Naive thymus-derived CD4-positive, alpha-beta T cell (primary cell): ENCODE measurements around the gene AJAP1. TPM values are rescaled to one million over a fixed set of nuclear protein-coding genes. Genes with fewer than 3 reads are reported as not detected.

ENCODE experiments used
- ATAC-seq: fragments of 150-1000 bp; cut with Tn5 transposase; 2 replicates; pipeline ENCODE4 v1.10.0; 2021; ENCODE audit warnings: mild to moderate bottlenecking, moderate library complexity
- CTCF ChIA-PET: fragments of 350-600 bp; sonication (Branson Sonifier 250); formaldehyde crosslinking; loops from one replicate; lab custom pipeline; 2021; ENCODE audit warnings: antibody characterized with exemption; lab: Charles Lee
- POLR2A ChIA-PET: fragments of 350-600 bp; sonication (Branson Sonifier 250); formaldehyde crosslinking; loops from one replicate; lab custom pipeline; 2021; ENCODE audit warnings: antibody characterized with exemption, inconsistent platforms; lab: Charles Lee
- DNase-seq, 9 donors: peaks; one replicate each; pipeline versions ENCODE4 v3.0.0 to v3.0.0-alpha.2; 2020 to 2022; ENCODE audit warnings: mixed read lengths in 1 of 9
- H3K27ac ChIP-seq: one replicate; pipeline ENCODE4 v1.7.0; 2013; ENCODE audit warnings: mild to moderate bottlenecking, low read depth, low read length, moderate library complexity
- H3K27me3 ChIP-seq, 2 donors: one replicate each; pipeline ENCODE4 v1.7.0; 2013; ENCODE audit warnings: low read length in 2 of 2, mild to moderate bottlenecking in 2 of 2, moderate library complexity in 2 of 2; ENCODE audit not compliant: control insufficient read depth in 2 of 2, insufficient read depth in 2 of 2
- H3K36me3 ChIP-seq, 3 experiments: 1 replicate in 2 of 3; 2 replicates in 1 of 3; pipeline ENCODE4 v1.7.0; 2013; ENCODE audit warnings: low read length in 3 of 3, mild to moderate bottlenecking in 3 of 3, moderate library complexity in 1 of 3; ENCODE audit not compliant: insufficient read depth in 3 of 3, control insufficient read depth in 2 of 3
- H3K4me1 ChIP-seq, 2 donors: one replicate each; pipeline ENCODE4 v1.7.0; 2013; ENCODE audit warnings: low read length in 2 of 2, mild to moderate bottlenecking in 2 of 2, moderate library complexity in 1 of 2; ENCODE audit not compliant: control insufficient read depth in 2 of 2, insufficient read depth in 2 of 2
- H3K4me3 ChIP-seq: 2 replicates; pipeline ENCODE4 v1.7.0; 2013; ENCODE audit warnings: mild to moderate bottlenecking, low read length
- H3K9me3 ChIP-seq, 3 experiments: 1 replicate in 2 of 3; 2 replicates in 1 of 3; pipeline ENCODE4 v1.7.0; 2013; ENCODE audit warnings: low read length in 3 of 3; ENCODE audit not compliant: control insufficient read depth in 2 of 3
- H3K27ac Mint-ChIP-seq, 9 donors: one replicate each; pipeline ENCODE4 v1.8.0; 2020 to 2022; ENCODE audit warnings: mixed read lengths in 9 of 9, mild to moderate bottlenecking in 8 of 9, moderate library complexity in 5 of 9, inconsistent platforms in 2 of 9
- H3K27me3 Mint-ChIP-seq, 5 donors: one replicate each; pipeline ENCODE4 v1.8.0; 2021 to 2022; ENCODE audit warnings: mixed read lengths in 5 of 5, mild to moderate bottlenecking in 1 of 5
- H3K36me3 Mint-ChIP-seq, 5 donors: one replicate each; pipeline ENCODE4 v1.8.0; 2020 to 2022; ENCODE audit warnings: mixed read lengths in 5 of 5, mild to moderate bottlenecking in 3 of 5, inconsistent platforms in 1 of 5
- H3K4me1 Mint-ChIP-seq, 7 donors: one replicate each; pipeline ENCODE4 v1.8.0; 2020 to 2022; ENCODE audit warnings: mixed read lengths in 7 of 7, mild to moderate bottlenecking in 3 of 7, inconsistent platforms in 1 of 7
- H3K4me3 Mint-ChIP-seq, 10 donors: one replicate each; pipeline ENCODE4 v1.8.0; 2020 to 2022; ENCODE audit warnings: mild to moderate bottlenecking in 10 of 10, mixed read lengths in 10 of 10, moderate library complexity in 6 of 10, inconsistent platforms in 2 of 10
- H3K9me3 Mint-ChIP-seq, 11 donors: one replicate each; pipeline ENCODE4 v1.8.0; 2020 to 2022; ENCODE audit warnings: mixed read lengths in 11 of 11, mild to moderate bottlenecking in 4 of 11, inconsistent platforms in 1 of 11, moderate library complexity in 1 of 11
- intact Hi-C, 2 donors: fragments of 100-400 bp; cut with micrococcal nuclease; formaldehyde crosslinking; loops; one replicate each; pipeline ENCODE4 v1.15.1; 2023
- polyA plus RNA-seq, 2 donors: library from polyadenylated mRNA; unstranded; fragments of 300-500 nt; fragmentation: Illumina TruSeq; gene quantifications; one replicate each; pipeline ENCODE4 v1.2.3, GENCODE V29; 2021
- total RNA-seq, 6 experiments: library from RNA in 5 of 6; stranded (reverse) in 5 of 6; gene quantifications; 1 replicate in 5 of 6; 2 replicates in 1 of 6; pipeline ENCODE4 v1.2.3 and lab custom pipeline; 2021 to 2026

Gene AJAP1
- total and polyA plus RNA-seq, 7 experiments from 2014 or later: 0.09 to 2.4 (median 0.82) TPM; not detected in 1

DNA sequence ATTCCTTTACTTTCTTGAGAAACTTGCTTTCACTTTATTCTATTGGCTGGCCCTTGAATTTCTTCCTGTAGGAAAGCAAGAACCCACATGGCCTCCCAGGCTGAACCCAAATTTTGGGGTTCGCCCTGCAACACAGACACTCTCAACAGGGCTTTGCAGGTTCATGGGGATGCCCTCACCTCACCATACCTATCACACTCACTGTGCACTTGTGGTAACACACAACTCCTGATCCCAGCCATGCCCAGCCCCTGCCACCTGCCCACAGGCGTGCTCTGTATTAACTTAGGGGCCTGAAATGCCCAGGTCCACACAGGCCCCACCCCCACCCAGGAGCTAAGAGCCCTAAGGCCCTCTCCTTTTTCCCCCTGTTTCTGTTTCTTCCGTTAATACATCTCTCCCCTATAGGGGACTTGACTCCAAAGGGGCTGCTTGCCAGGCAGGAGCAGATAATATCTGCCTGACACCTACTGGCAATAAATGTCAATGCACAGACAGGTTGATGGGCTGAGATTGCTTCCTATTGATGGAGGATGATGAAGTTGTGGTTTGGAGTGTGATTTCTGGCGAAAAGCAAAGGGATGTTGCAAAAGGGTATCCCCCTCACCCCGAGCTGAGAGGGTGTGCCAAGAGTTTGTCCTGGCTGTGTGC lies 171.5 kb downstream of the AJAP1 start:
- Histone ChIP-seq H3K27me3 (no peaks in the 10 kb centered on the region), H3K27ac (no peak overlapping the region), H3K36me3 (no peaks in the 10 kb centered on the region), H3K4me3 (no peak overlapping the region), H3K4me1 (no peaks in the 10 kb centered on the region), H3K9me3 (no peaks in the 10 kb centered on the region)
- DNase-seq (no peak), ATAC-seq (no peak)
- H3K36me3 Mint-ChIP-seq: peaks cover 0 to 3% (median 0%) of the 10 kb centered on the region in 5 donors
- CTCF ChIA-PET: interaction anchor here (1.0 kb wide), 1 partner anchor 915 kb away, joined by 3 read pairs; no protein-coding TSS in a partner anchor
- no peak overlapping the region for H3K4me3 Mint-ChIP-seq
- peaks cover 0 to 8% (median 1%) of the 10 kb centered on the region in 11 donors for H3K9me3 Mint-ChIP-seq
- no peak overlapping the region for H3K27ac Mint-ChIP-seq
- peaks cover 0 to 16% (median 11%) of the 10 kb centered on the region in 5 donors for H3K27me3 Mint-ChIP-seq
- POLR2A ChIA-PET: no interaction called here
- H3K4me1 Mint-ChIP-seq: peaks cover 0 to 1% (median 0%) of the 10 kb centered on the region in 7 donors
- intact Hi-C loops: loop anchor here in 1 of 2 donors (1.0 to 10.0 kb wide), 2 partner anchors 174 to 911 kb away; no protein-coding TSS in a partner anchor

DNA sequence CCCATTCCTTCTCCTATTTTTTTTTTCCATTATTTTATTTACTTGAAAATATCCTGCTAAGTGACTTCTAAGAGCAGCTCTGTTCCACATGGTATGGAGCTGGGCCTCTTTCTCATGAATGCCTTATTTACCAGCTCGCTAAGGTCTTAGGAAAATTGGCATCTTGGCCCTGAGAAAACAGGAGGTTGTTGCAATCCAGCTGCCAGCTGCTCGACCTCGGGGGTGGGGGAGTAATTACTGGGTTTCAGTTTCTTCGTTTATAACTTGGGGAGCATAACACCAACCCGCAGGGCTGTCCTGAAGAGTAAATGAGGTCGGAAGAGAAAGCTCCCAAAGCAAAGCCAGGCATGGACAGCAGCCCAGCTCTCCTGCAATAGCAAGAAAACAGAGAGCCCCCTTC lies 176.3 kb downstream of the AJAP1 start:
- Histone ChIP-seq H3K36me3 (no peaks in the 10 kb centered on the region), H3K4me1 (no peaks in the 10 kb centered on the region), H3K9me3 (no peaks in the 10 kb centered on the region), H3K27ac (no peak overlapping the region), H3K4me3 (no peak overlapping the region), H3K27me3 (no peaks in the 10 kb centered on the region)
- Mint-ChIP-seq H3K4me1 (peaks cover 0 to 1% (median 0%) of the 10 kb centered on the region in 7 donors), H3K27ac (no peak overlapping the region), H3K9me3 (peaks cover 0 to 11% (median 5%) of the 10 kb centered on the region in 11 donors), H3K27me3 (peaks cover 0 to 25% (median 10%) of the 10 kb centered on the region in 5 donors), H3K4me3 (no peak overlapping the region), H3K36me3 (peaks cover 0 to 5% (median 4%) of the 10 kb centered on the region in 5 donors)
- intact Hi-C loops: no loop called here
- DNase-seq (no peak), ATAC-seq (no peak)
- ChIA-PET CTCF (no interaction called here), POLR2A (no interaction called here)

DNA sequence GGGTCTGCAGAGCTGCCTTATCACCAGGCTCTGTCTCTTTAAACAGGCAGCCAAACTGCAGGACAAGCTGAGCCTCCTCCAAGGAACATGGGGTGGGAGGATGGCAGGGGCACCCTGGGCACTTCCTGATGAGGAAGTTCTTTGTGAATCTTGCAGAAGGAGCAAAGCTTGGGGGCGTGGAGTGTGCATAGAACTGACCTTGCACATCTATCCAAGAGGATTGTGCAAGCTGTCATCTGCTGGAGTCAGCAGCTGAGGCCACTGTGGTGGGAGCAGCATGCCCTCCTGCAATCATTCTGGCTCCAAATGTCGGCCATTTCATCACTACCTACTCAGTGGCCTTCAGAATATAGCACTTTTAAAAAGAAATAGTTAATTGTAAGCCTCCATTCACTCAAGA lies 182.2 kb downstream of the AJAP1 start:
- Histone ChIP-seq H3K4me1 (no peaks in the 10 kb centered on the region), H3K36me3 (no peaks in the 10 kb centered on the region), H3K27me3 (no peaks in the 10 kb centered on the region), H3K27ac (no peak overlapping the region), H3K9me3 (no peaks in the 10 kb centered on the region), H3K4me3 (no peak overlapping the region)
- DNase-seq (no peak), ATAC-seq (no peak)
- intact Hi-C loops: no loop called here
- Mint-ChIP-seq H3K36me3 (peaks cover 0 to 9% (median 4%) of the 10 kb centered on the region in 5 donors), H3K4me3 (no peak overlapping the region), H3K27me3 (peaks cover 0 to 25% (median 14%) of the 10 kb centered on the region in 5 donors), H3K27ac (no peak overlapping the region), H3K4me1 (peaks cover 0 to 10% (median 0%) of the 10 kb centered on the region in 7 donors), H3K9me3 (peaks cover 0 to 17% (median 9%) of the 10 kb centered on the region in 11 donors)
- ChIA-PET CTCF (no interaction called here), POLR2A (no interaction called here)

DNA sequence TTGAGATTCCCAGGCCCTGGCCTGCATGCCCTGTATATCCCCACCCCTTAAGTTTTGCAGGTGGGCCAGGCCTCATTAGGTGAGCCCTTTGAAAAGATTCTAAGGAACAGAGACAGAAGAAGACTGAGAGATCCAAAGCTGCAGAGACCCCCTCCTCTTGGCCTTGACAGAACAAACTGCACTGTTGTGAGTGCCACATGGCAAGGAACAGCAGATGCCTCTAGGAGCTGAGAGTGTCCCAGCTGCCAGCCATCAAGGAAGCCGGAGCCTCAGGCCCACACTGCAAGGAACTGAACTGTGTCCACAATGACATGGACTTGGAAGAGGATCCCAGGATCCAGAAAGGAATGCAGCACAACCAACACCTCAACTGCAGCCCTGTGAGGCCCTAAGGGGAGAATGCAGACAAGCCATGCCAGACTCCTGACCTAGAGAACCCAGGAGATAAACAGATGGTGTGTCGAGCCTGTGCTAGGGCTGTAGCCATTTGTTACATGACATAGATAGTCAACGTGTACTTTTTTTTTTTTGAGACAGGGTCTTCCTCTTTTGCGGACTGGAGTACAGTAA lies 182.7 kb downstream of the AJAP1 start:
- Mint-ChIP-seq H3K27me3 (peaks cover 0 to 25% (median 15%) of the 10 kb centered on the region in 5 donors), H3K4me1 (peaks cover 0 to 10% (median 0%) of the 10 kb centered on the region in 7 donors), H3K36me3 (peaks cover 0 to 9% (median under 1%) of the 10 kb centered on the region in 5 donors), H3K4me3 (no peak overlapping the region), H3K9me3 (peaks cover 0 to 17% (median 9%) of the 10 kb centered on the region in 11 donors), H3K27ac (no peak overlapping the region)
- Histone ChIP-seq H3K27me3 (no peaks in the 10 kb centered on the region), H3K36me3 (no peaks in the 10 kb centered on the region), H3K4me1 (no peaks in the 10 kb centered on the region), H3K27ac (no peak overlapping the region), H3K9me3 (no peaks in the 10 kb centered on the region), H3K4me3 (no peak overlapping the region)
- intact Hi-C loops: no loop called here
- CTCF ChIA-PET: no interaction called here
- DNase-seq (no peak), ATAC-seq (no peak)
- POLR2A ChIA-PET: no interaction called here

DNA sequence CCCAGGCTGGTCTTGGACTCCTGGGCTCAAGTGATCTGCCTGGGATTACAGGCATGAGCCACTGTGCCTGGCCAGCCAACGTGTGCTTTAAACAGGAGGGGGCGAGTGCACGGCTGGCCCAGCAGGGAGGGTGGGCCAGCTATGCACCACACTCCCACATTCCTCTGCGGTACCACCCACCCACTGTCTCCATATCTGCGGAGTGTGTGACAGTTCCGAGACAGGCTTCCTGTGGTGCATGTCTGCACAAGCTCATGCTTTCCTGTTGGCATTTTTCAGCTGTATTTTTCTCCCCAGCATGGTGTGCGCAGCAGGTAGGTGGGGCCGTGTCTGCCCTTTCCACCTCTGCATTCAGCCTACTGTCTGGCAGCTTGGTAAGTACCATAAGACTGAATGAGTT lies 183.3 kb downstream of the AJAP1 start:
- CTCF ChIA-PET: no interaction called here
- H3K4me3 Mint-ChIP-seq: peak overlapping the region in 1 of 10 donors; percentile 55

DNA sequence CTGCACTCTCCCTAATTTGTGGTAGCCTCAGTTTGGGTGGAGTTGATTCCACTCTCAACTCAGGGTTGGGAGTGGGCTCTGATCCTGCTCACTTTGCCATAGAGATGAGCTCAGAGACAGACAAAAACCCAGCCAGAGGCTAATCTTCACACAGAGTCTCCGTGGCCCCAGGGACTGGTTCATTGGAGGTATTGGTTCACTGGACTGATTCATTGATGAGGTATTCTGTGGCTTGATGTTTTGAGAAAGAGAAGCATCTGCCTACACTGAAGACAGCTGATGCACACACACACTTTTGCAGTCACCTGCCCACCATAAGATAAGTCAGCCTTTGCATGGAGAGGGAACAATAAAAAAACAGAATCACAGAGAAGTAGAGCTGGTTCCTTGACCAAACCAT lies 183.8 kb downstream of the AJAP1 start:
- ChIA-PET CTCF (no interaction called here), POLR2A (no interaction called here)
- intact Hi-C loops: no loop called here
- Mint-ChIP-seq H3K4me3 (no peak overlapping the region), H3K4me1 (peaks cover 0 to 10% (median 0%) of the 10 kb centered on the region in 7 donors), H3K9me3 (peaks cover 0 to 16% (median 8%) of the 10 kb centered on the region in 11 donors), H3K27me3 (peaks cover 0 to 24% (median 15%) of the 10 kb centered on the region in 5 donors), H3K36me3 (peaks cover 0 to 8% (median 0%) of the 10 kb centered on the region in 5 donors), H3K27ac (no peak overlapping the region)
- H3K4me1 ChIP-seq: no peaks in the 10 kb centered on the region
- H3K9me3 ChIP-seq: no peaks in the 10 kb centered on the region
- DNase-seq: no peak
- no peaks in the 10 kb centered on the region for H3K27me3 ChIP-seq
- H3K4me3 ChIP-seq: no peak overlapping the region
- ATAC-seq: no peak
- H3K27ac ChIP-seq: no peak overlapping the region
- no peaks in the 10 kb centered on the region for H3K36me3 ChIP-seq

More for the DNA sequence above, 183.3 kb downstream of the AJAP1 start:
- no peak for DNase-seq
- no peak for ATAC-seq
- Mint-ChIP-seq H3K27me3 (peaks cover 0 to 25% (median 15%) of the 10 kb centered on the region in 5 donors), H3K4me1 (peaks cover 0 to 10% (median 0%) of the 10 kb centered on the region in 7 donors), H3K27ac (no peak overlapping the region), H3K36me3 (peaks cover 0 to 9% (median 0%) of the 10 kb centered on the region in 5 donors), H3K9me3 (peaks cover 0 to 17% (median 8%) of the 10 kb centered on the region in 11 donors)
- Histone ChIP-seq H3K27me3 (no peaks in the 10 kb centered on the region), H3K4me3 (no peak overlapping the region), H3K9me3 (no peaks in the 10 kb centered on the region), H3K36me3 (no peaks in the 10 kb centered on the region), H3K27ac (no peak overlapping the region), H3K4me1 (no peaks in the 10 kb centered on the region)
- POLR2A ChIA-PET: no interaction called here
- intact Hi-C loops: no loop called here
